K562 (cell line): ENCODE measurements around the gene CALHM1. TPM values are rescaled to one million over a fixed set of nuclear protein-coding genes. Genes with fewer than 3 reads are reported as not detected.

Experiments
- DMBX1 ChIP-seq: fragments of 250-450 bp; sonication (Bioruptor Pico); IDR thresholded peaks from 2 replicates; pipeline ENCODE4 v1.8.0; 2022; ENCODE audit warnings: inconsistent platforms, mild to moderate bottlenecking, moderate library complexity, borderline replicate concordance
- ESRRA ChIP-seq: fragments of 450-650 bp; IDR thresholded peaks from 2 replicates; pipeline ENCODE4 v1.6.1; 2014; ENCODE audit warnings: low read depth, mild to moderate bottlenecking, moderate library complexity, borderline replicate concordance
- LCOR ChIP-seq: sonication (generic); formaldehyde crosslinking; IDR thresholded peaks from 2 replicates; pipeline ENCODE4 v1.8.0; 2022; ENCODE audit warnings: mild to moderate bottlenecking, missing genetic modification reagents
- NCOA2 ChIP-seq, 2 experiments: fragments of 450-650 bp; IDR thresholded peaks; 2 replicates each; pipeline ENCODE4 v1.6.1; 2018; ENCODE audit warnings: mild to moderate bottlenecking in 2 of 2, moderate library complexity in 1 of 2; ENCODE audit not compliant: partially characterized antibody in 2 of 2
- PYGO2 ChIP-seq: fragments of 450-650 bp; IDR thresholded peaks from 2 replicates; pipeline ENCODE4 v1.6.1; 2016; ENCODE audit warnings: mild to moderate bottlenecking, missing genetic modification characterization, moderate library complexity, missing compliant biosample characterization
- RB1 ChIP-seq: fragments of 450-650 bp; IDR thresholded peaks from 2 replicates; pipeline ENCODE4 v1.6.1; 2017; ENCODE audit warnings: low read depth, mild to moderate bottlenecking
- RBM39 ChIP-seq: fragments of 200-400 bp; formaldehyde crosslinking; optimal IDR thresholded peaks from 2 replicates; pipeline ENCODE3; 2018; ENCODE audit warnings: low read depth, low read length
- SAFB2 ChIP-seq: fragments of 200-400 bp; formaldehyde crosslinking; IDR thresholded peaks from 2 replicates; pipeline ENCODE4 v1.6.1; 2018; ENCODE audit warnings: borderline replicate concordance, low read length, low read depth, moderate library complexity; ENCODE audit not compliant: severe bottlenecking
- ZNF668 ChIP-seq: fragments of 250-450 bp; sonication (Bioruptor Pico); IDR thresholded peaks from 2 replicates; pipeline ENCODE4 v1.8.0; 2022; ENCODE audit warnings: mild to moderate bottlenecking, inconsistent platforms
- polyA plus RNA-seq, 8 experiments: library from polyadenylated mRNA; depleted of rRNA in 4 of 8; stranded (reverse) in 5 of 8; unstranded in 3 of 8; fragments of >200 nt; fragmentation: Nextera tagmentation in 2 of 8; fragmentation: Illumina TruSeq in 1 of 8; extraction: Ambion mirVana in 2 of 8; extraction: Trizol in 1 of 8; gene quantifications; 2 replicates each; pipeline versions ENCODE4 v1.2.1 to v1.2.3, GENCODE V29; 2011 to 2014; ENCODE audit warnings: inconsistent platforms in 1 of 8, missing spikeins in 1 of 8
- total RNA-seq, 7 experiments: library from RNA; depleted of rRNA in 6 of 7; stranded (reverse); fragments of >200 nt in 6 of 7; fragmentation: Illumina TruSeq in 2 of 7; extraction: Trizol in 2 of 7; gene quantifications; 2 replicates each; pipeline versions ENCODE4 v1.2.1 to v1.2.3, GENCODE V29; 2011 to 2021; ENCODE audit warnings: low replicate concordance in 1 of 7
- TF ChIP-seq, protein P1 (sequence below): fragments of 450-650 bp; IDR thresholded peaks from 2 replicates; pipeline ENCODE4 v1.6.1; 2016; ENCODE audit warnings: antibody characterized with exemption
- TF ChIP-seq, protein P2 (sequence below): fragments of 250-450 bp; sonication (Bioruptor Pico); IDR thresholded peaks from 2 replicates; pipeline ENCODE4 v1.5.1; 2021; ENCODE audit warnings: mild to moderate bottlenecking
- TF ChIP-seq, protein P3 (sequence below): sonication (generic); formaldehyde crosslinking; IDR thresholded peaks from 2 replicates; pipeline ENCODE4 v1.8.1; 2023; ENCODE audit warnings: mild to moderate bottlenecking, missing genetic modification reagents
- TF ChIP-seq, protein P4 (sequence below), 2 experiments: fragments of 450-650 bp in 1 of 2; sonication (generic) in 1 of 2; formaldehyde crosslinking in 1 of 2; IDR thresholded peaks; 2 replicates each; pipeline versions ENCODE4 v1.7.1 to v1.9.0; 2016 to 2022; ENCODE audit warnings: inconsistent platforms in 1 of 2, mild to moderate bottlenecking in 1 of 2, missing genetic modification reagents in 1 of 2

The CALHM1 gene
- total and polyA plus RNA-seq, 9 of the 15 experiments (the other 6 are each of a cell fraction or from before 2014, with no cell fraction given), result 0.03 TPM; not detected in 8

DNA sequence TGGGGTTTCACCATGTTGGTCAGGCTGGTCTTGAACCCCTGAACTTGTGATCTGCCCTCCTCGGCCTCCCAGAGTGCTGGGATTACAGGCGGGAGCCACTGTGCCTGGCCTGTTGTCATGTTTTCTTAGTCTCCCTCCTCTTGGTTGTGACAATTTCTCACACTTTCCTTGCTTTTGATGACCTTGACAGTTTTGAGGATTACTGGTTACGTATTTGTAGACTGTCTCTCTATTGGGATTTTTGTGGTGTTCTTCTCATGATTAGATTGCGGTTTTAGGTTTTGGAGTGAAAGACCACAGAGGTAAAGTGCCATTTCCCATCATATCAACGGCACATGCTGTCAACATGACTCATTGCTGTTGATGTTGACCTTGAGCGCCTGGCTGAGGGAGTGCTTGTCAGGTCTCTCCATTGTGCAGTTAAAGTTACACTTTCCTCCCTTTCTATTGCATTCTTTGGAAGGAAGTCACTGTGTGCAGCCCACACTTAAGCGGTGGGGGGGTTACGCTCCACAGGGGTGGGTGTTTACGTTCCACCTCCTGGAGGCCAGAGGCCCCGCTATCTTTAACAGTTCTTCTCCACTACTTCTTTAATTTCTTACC is 45.6 kb upstream of the CALHM1 start (continued):
- no peak for TF ChIP-seq SAFB2
- peak; percentile 99 for TF ChIP-seq ESRRA
- TF ChIP-seq, protein P1, sequence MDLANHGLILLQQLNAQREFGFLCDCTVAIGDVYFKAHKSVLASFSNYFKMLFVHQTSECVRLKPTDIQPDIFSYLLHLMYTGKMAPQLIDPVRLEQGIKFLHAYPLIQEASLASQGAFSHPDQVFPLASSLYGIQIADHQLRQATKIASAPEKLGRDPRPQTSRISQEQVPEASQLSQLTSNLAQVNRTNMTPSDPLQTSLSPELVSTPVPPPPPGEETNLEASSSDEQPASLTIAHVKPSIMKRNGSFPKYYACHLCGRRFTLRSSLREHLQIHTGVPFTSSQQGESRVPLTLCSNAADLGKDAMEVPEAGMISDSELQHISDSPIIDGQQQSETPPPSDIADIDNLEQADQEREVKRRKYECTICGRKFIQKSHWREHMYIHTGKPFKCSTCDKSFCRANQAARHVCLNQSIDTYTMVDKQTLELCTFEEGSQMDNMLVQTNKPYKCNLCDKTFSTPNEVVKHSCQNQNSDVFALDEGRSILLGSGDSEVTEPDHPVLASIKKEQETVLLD, result no peak
- TF ChIP-seq, protein P2, sequence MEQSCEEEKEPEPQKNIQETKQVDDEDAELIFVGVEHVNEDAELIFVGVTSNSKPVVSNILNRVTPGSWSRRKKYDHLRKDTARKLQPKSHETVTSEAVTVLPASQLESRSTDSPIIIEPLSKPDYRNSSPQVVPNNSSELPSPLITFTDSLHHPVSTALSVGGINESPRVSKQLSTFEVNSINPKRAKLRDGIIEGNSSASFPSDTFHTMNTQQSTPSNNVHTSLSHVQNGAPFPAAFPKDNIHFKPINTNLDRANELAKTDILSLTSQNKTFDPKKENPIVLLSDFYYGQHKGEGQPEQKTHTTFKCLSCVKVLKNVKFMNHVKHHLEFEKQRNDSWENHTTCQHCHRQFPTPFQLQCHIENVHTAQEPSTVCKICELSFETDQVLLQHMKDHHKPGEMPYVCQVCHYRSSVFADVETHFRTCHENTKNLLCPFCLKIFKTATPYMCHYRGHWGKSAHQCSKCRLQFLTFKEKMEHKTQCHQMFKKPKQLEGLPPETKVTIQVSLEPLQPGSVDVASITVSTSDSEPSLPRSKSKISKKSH (CRISPR knock-in tag), result no peak
- no peak for TF ChIP-seq NCOA2 (IDR thresholded peaks at IDR 0.05; ENCODE audit: partially characterized antibody in 2 of 2)
- TF ChIP-seq LCOR (CRISPR knock-in tag), result no peak
- TF ChIP-seq ZNF668, result no peak
- no peak; the same call in 1 of the 2 replicates for TF ChIP-seq RB1
- no peak for TF ChIP-seq RBM39
- TF ChIP-seq, protein P3, sequence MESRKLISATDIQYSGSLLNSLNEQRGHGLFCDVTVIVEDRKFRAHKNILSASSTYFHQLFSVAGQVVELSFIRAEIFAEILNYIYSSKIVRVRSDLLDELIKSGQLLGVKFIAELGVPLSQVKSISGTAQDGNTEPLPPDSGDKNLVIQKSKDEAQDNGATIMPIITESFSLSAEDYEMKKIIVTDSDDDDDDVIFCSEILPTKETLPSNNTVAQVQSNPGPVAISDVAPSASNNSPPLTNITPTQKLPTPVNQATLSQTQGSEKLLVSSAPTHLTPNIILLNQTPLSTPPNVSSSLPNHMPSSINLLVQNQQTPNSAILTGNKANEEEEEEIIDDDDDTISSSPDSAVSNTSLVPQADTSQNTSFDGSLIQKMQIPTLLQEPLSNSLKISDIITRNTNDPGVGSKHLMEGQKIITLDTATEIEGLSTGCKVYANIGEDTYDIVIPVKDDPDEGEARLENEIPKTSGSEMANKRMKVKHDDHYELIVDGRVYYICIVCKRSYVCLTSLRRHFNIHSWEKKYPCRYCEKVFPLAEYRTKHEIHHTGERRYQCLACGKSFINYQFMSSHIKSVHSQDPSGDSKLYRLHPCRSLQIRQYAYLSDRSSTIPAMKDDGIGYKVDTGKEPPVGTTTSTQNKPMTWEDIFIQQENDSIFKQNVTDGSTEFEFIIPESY (CRISPR knock-in tag), result no peak
- TF ChIP-seq, protein P4, sequence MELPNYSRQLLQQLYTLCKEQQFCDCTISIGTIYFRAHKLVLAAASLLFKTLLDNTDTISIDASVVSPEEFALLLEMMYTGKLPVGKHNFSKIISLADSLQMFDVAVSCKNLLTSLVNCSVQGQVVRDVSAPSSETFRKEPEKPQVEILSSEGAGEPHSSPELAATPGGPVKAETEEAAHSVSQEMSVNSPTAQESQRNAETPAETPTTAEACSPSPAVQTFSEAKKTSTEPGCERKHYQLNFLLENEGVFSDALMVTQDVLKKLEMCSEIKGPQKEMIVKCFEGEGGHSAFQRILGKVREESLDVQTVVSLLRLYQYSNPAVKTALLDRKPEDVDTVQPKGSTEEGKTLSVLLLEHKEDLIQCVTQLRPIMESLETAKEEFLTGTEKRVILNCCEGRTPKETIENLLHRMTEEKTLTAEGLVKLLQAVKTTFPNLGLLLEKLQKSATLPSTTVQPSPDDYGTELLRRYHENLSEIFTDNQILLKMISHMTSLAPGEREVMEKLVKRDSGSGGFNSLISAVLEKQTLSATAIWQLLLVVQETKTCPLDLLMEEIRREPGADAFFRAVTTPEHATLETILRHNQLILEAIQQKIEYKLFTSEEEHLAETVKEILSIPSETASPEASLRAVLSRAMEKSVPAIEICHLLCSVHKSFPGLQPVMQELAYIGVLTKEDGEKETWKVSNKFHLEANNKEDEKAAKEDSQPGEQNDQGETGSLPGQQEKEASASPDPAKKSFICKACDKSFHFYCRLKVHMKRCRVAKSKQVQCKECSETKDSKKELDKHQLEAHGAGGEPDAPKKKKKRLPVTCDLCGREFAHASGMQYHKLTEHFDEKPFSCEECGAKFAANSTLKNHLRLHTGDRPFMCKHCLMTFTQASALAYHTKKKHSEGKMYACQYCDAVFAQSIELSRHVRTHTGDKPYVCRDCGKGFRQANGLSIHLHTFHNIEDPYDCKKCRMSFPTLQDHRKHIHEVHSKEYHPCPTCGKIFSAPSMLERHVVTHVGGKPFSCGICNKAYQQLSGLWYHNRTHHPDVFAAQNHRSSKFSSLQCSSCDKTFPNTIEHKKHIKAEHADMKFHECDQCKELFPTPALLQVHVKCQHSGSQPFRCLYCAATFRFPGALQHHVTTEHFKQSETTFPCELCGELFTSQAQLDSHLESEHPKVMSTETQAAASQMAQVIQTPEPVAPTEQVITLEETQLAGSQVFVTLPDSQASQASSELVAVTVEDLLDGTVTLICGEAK (IDR thresholded peaks at IDR 0.05), result no peak
- TF ChIP-seq, protein P4 (CRISPR knock-in tag; IDR thresholded peaks at IDR 0.05), result no peak
- TF ChIP-seq DMBX1 (CRISPR knock-in tag), result no peak
- no peak for TF ChIP-seq PYGO2 (tag)
